Measurements from ENCODE around the gene IER3. TPM values are rescaled to one million over a fixed set of nuclear protein-coding genes. Genes with fewer than 3 reads are reported as not detected.
A peak's percentile ranks its signal among the peaks of the same experiment; 100 is the strongest.

Gene IER3
- total and polyA plus RNA-seq, 9 of the 15 experiments (the other 6 are each of a cell fraction or from before 2014, with no cell fraction given) = 1.5 to 30.0 (median 11.5) TPM

- 64% methylated on average over 1 of the region's 1 CpG for WGBS (ENCODE audit: insufficient coverage, low coverage, missing lambda C conversion rate)
- BruUV-seq (replicated peaks) = no TSS peak
- ATAC-seq (no peak), DNase-seq (ENCODE audit: extremely low read depth in 1 of 4, low spot score in 3 of 4) (no peak), FAIRE-seq (no peak)
- H3K36me3 ChIP-seq (ENCODE audit: control insufficient read depth, insufficient read depth, low read length) = no peaks in the 10 kb centered on the region
- ChIA-PET POLR2A (interaction anchor here (0.5 to 3.3 kb wide), 5 partner anchors 9 to 61 kb away, joined by 3 to 12 read pairs (median 3); no protein-coding TSS in a partner anchor), CTCF (ENCODE audit: low intra/inter-chr PET ratio) (no interaction called here)
- no peaks in the 10 kb centered on the region; a peak in 1 of 5 replicates for H3K27me3 ChIP-seq (ENCODE audit: control insufficient read depth in 2 of 2, insufficient read depth in 2 of 2, low read length in 2 of 2)
- H4K20me1 ChIP-seq (replicated peaks; ENCODE audit: control insufficient read depth, insufficient read depth, low read length) = no peaks in the 10 kb centered on the region
- peaks cover 43 to 59% of the 10 kb centered on the region in 2 experiments for H3K4me1 ChIP-seq (replicated peaks in 1 of 2; ENCODE audit: control insufficient read depth in 2 of 2, insufficient read depth in 2 of 2, low read length in 2 of 2)
- intact Hi-C loops (cut with micrococcal nuclease) (loop anchor here (5.0 kb wide), 1 partner anchor 44 kb away; no protein-coding TSS in a partner anchor), in situ Hi-C loops (cut with MboI) (no loop called here)
- no peak overlapping the region for H3K4me3 ChIP-seq
- H3K9ac ChIP-seq (ENCODE audit: insufficient read depth in 1 of 2, low read depth in 2 of 2, low read length in 2 of 2) = peak overlapping the region in 1 of 2 experiments; percentile 9; a peak in 1 of 4 replicates
- H3K9me3 ChIP-seq (replicated peaks; ENCODE audit: control insufficient read depth, insufficient read depth, low read depth, low read length) = no peaks in the 10 kb centered on the region
- no peaks in the 10 kb centered on the region for H3K9me1 ChIP-seq (ENCODE audit: control insufficient read depth, insufficient read depth, low read length)
- no peak overlapping the region for H3K4me2 ChIP-seq (ENCODE audit: insufficient read depth, low read length)
- no peaks in the 10 kb centered on the region for H3K79me2 ChIP-seq (ENCODE audit: control insufficient read depth, insufficient read depth, low read length)
- H3K27ac ChIP-seq (ENCODE audit: extremely low read depth, low read depth, low read length) = peak overlapping the region; percentile 58; the same call in 2 of the 3 replicates
- H2AFZ ChIP-seq (ENCODE audit: low read depth, low read length) = 0 out of 2 replicates have a peak overlapping the region, but pooled peaks have one; percentile 5
- TF ChIP-seq RAD21 (CRISPR knock-in tag; conservative IDR thresholded peaks at IDR 0.05 in 1 of 2, IDR thresholded peaks at IDR 0.05 in 1 of 2) = no peak
- no peak for TF ChIP-seq ASH1L (IDR thresholded peaks at IDR 0.05; ENCODE audit: borderline replicate concordance, low read depth, partially characterized antibody)
- TF ChIP-seq DLX4 (CRISPR knock-in tag; IDR thresholded peaks at IDR 0.05) = no peak
- 0 out of 2 replicates have a peak, but pooled peaks have one; percentile 15 for TF ChIP-seq ZNF584 (CRISPR knock-in tag; IDR thresholded peaks at IDR 0.05; ENCODE audit: low read depth)
- no peak for TF ChIP-seq FOXK1 (CRISPR knock-in tag; IDR thresholded peaks at IDR 0.05; ENCODE audit: borderline replicate concordance)
- TF ChIP-seq ZNF174 (CRISPR knock-in tag; IDR thresholded peaks at IDR 0.05) = no peak
- no peak for TF ChIP-seq AFF4 (CRISPR knock-in tag; IDR thresholded peaks at IDR 0.05)
- TF ChIP-seq SETDB1 (IDR thresholded peaks at IDR 0.05; ENCODE audit: low read length) = no peak
- no peak for TF ChIP-seq PBX2 (CRISPR knock-in tag; IDR thresholded peaks at IDR 0.05; ENCODE audit: low read depth)
- TF ChIP-seq PBX2 (tag; conservative IDR thresholded peaks at IDR 0.05; ENCODE audit: low read depth) = no peak
- TF ChIP-seq SMARCE1 (IDR thresholded peaks at IDR 0.05) = no peak; the same call in 1 of the 2 replicates
- no peak for TF ChIP-seq JUND (IDR thresholded peaks at IDR 0.05; ENCODE audit: borderline replicate concordance, low read depth, low read length)
- TF ChIP-seq JUND (tag; IDR thresholded peaks at IDR 0.05; ENCODE audit: borderline replicate concordance, low read depth, low read length) = 0 out of 3 replicates have a peak, but pooled peaks have one; percentile 8
- TF ChIP-seq ZNF263 (CRISPR knock-in tag; IDR thresholded peaks at IDR 0.05; ENCODE audit: borderline replicate concordance) = peak; percentile 7; the same call in 1 of the 2 replicates
- no peak for TF ChIP-seq BRD9 (IDR thresholded peaks at IDR 0.05; ENCODE audit: low read depth, partially characterized antibody)
Observed at GRCh38 chr6:30767944-30768301, 23.6 kb upstream of the IER3 start.
